HG02973 (cell line): ENCODE data around the gene TMEM176B.
"Not testable (repeated sequence)": the region's sequence is repeated elsewhere in the genome, so short reads cannot be mapped to it uniquely, and the experiment has no call there.

ENCODE experiments used
- ATAC-seq: cut with Tn5 transposase; IDR thresholded peaks from one replicate; pipeline ENCODE4 v1.9.1; 2021; ENCODE audit warnings: moderate library complexity; ENCODE audit not compliant: unreplicated experiment

The TMEM176B gene

DNA sequence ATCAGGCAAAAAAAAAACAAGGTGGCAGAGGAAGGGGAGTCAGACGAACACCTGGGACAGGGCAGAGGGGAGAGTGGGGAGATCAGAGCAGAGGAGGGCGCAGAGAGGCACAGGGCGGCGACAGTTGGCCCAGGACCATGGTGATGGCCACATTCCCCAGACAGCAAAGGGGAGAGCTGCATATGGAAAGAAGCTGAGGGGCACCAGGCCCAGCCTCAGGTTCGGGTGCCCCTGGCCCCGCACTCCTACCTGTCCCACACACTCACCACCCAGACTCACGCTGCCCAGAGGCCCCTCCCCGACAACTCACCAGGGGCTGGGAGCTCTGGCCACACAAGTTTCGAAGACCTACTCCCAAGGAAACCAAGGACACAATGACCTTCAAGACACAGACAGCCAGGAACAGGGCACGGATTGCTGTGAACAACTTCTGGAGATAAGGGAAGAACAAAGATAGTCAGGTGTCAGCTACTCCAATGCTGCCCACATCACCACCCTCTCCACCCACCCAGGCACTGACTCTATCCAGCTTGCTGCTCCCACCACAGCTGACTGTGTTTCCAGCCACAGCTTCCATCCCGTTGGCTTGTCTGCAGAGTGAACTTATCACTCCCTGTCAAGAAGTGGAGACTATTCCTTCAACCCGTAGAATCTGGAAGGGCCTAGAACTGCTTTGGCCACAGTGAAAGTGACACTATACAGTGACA lies 8.3 kb downstream of the TMEM176B start:
- no peak for ATAC-seq

DNA sequence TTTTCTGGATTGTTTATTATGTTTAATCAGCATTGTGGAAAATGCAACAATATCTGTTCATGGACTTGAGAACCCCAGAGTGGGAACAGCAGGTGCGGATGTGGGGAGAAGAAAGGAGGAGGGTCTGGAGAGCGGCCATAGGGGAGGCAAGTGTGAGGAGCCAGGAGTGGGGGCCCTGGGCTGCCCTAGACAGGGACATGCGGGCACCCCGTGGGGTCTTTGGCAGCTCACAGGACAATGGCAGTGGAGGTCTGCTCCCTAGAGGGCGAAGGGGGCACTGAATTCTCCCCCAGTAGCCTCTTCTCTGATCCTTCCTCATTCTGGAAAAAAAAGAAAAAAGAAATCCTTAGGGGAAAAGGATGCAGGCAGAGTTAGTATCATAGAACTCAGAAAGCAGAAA lies 8.9 kb downstream of the TMEM176B start:
- no peak for ATAC-seq

DNA sequence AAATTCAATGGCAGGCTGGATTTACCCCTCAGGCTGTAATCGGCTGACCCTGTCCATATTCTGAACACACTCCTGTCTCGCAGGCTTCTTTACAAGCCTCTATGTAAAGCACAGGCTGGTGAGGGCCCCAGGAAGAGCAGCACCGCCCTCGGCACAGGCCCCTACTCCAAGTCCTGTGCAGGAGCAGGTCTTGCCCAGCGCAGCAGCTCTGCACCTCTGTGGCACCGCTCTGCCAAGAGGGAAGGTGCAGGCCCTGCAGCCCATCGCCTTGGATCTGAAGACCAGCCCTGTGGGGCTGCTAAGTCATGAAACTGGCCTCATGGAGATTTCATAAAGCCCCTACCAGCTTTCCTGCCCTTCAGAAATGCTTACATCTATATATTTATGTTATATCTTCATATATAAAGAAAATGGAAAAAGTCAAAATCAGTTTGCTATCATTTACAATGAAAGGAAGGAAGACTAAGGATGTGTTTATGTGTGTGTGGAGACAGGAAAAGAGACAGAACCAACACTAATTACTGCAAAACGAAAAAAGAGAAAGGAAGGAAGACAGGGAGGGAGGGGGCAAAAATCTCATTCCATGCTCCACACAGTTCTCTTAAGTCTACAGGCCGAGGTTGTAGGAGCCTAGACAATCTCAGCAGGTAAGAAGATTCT lies 9.6 kb downstream of the TMEM176B start:
- no peak for ATAC-seq

DNA sequence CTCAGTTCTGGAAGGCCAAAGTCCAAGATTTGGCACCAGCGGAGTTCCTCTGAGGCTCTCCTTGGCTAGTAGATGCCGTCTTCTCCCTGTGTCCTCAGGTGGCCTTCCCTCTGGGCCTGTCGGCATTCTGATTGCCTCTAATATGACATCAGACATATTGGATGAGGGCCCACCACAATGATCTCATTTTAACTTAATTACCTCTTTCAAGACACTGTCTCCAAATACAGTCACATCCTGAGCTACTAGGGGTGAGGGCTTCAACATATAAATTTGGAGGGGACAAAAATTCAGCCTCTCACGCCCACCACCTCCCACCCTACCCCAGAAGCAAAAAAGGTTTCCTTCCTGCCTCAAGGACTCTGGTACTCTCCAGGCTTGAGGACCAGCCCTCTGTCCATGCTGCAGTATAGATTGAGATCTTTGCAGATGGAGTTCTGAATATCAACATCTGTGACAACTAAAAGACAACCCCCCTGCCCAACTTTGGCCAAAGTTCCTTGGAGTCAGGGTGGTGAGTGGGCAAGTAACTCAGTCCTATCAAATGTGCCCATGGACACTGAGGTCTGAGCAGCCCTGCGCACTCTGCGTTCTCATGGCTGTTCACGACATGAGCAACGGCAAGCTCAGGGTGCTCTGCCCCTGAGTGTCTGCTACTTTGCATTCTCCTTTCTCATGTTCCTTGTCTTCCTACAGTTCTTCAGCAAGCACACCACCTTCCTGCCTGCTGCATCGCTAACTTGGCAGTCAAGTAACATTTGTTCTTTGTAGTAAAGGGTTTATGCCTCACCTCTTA lies 11.5 kb downstream of the TMEM176B start:
- ATAC-seq = no peak

DNA sequence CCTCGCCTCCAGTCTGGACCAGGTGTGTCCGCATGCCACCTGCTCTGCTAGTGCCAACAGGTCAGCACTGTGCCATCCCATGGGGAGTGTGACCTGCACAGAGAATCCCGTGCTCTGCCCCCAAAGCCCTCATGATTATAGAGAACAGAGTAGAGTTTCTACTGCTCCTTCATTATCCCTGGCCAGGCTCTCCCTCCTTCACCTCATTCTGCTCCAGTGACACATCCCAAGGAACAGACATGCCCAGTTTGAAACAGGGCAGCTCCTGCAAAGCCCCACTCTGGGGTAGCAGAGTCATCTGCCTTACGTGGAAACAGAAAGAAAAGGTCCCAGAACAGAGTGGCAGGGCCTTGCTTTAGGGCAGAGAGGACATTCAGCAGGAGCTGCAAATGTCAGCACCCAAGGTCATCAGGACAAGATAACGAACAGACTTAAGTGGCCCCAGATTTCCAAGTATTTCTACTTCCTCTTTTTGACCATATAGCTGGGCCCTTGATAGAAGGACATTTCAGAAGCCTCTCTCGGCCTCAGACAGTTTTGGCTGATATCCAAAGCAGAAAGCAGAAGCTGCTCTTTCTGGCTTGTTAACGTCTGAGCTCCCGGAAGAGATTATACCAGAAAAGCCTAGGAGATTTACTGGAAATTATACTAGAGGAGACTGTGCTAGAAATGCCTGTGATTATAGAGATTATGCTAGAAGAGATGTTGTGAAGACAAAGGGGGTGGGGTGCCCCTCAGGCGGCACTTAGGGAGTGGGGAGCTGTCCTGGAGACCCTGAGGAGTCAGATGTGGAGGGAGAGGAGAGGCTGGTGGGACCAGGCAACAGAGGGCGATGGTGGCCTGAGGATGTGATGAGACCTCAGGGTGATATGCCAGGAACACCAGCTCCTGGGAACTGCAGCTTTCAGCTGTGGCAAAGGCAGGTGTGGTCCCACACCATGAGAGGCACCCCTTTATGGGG lies 12.6 kb downstream of the TMEM176B start:
- no peak for ATAC-seq

DNA sequence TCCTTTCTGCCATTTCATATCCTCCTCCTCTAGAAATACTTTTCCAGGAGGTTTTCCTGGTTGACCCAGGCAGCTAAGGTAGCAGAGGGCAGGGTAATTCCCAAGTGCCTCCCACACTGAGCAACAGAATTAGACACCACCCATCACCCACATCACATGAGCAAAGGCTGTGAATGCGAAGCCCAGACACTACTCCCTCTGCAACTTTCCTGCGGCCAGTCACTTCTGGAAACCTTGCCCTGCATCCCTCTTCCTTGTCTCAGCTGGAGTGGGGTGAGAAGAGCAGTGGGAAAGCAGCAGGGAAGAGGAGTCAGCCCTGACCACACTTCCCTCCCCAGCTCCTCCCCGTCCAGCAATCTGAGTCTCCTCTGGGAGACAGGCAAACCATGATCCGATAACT lies 15.2 kb downstream of the TMEM176B start:
- no peak for ATAC-seq

DNA sequence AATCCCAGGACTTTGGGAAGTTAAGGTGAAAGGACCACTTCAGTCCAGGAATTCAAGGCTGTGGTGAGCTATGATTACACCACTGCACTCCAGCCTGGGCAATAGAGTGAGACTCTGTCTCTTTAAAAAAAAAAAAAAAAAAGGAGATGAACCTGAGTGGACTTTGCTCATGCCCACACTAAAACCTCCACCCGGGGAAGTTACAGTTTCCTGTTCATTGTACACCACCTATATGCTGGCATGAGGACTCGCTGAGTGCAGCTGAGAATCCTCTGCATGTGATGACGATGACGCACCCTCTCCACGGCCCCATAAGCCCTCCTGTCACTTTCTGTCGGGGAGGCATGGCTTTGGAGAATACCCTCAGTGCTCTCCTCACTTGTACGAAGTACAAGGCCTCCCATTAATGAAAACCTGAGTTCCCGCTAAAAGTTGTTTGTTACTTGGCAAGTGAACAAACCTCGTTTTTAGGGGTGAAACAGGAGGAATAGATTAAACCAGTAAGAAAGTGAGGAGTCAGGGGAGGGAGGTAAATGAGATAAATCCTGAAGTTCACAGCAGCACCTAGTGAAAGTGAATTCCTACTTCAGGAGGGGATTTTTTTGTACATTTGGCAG lies 15.9 kb downstream of the TMEM176B start:
- no peak for ATAC-seq

DNA sequence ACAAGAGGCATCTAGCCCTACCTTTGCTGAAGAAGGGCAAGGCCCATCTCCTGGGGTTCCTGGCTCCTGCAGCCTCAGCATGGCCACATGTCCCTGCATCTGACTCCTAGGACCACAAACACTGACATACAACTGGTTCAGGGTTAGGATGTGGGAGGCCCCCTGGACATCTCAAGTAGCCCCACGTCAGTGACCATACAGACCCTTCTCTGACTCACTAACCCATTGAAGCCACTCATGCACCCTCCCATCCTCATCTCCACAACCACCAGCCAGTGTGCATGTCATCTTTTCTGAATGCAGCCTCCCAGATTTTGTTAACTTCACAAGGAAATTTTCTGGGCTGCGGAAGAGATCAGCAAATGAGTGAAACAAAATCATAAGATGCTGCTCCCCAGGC lies 18.2 kb downstream of the TMEM176B start:
- no peak for ATAC-seq

DNA sequence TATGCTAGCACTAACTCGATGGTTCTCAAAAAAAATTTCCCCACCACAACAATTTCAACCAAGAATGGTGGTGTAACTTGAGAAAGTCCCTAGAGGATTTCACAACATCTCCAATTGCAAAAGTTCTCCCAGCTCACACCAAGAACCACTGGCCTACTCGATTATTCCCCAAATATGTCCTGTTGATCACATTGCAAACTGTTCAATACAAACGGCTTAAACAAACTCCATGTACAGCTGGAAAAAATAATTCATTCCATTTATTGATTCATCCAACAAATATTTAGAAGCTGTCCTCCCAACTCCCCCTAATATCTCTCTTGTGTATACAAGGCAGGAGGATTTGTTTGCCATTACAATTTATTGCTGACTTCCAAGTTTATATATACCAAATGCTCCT lies 19.1 kb downstream of the TMEM176B start:
- ATAC-seq = no peak

DNA sequence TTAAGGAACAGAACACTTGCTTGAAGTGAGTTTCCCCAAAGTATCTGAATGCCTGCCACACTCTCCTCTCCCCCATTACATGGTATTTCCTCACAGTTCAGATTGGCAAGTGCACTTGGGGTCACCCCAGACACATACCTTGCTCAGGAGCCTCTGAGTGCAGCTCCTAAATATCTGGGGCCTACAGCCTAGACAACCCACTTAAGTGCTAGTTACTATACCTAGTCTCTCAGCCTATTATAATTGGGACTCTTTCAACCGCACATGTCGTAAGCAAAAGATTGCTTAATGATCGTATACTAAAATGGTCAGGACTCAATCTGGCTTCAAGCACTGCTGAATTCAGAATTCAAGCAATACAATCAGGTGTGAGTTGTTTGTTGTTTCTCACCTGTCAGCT lies 19.9 kb downstream of the TMEM176B start:
- ATAC-seq = no peak

DNA sequence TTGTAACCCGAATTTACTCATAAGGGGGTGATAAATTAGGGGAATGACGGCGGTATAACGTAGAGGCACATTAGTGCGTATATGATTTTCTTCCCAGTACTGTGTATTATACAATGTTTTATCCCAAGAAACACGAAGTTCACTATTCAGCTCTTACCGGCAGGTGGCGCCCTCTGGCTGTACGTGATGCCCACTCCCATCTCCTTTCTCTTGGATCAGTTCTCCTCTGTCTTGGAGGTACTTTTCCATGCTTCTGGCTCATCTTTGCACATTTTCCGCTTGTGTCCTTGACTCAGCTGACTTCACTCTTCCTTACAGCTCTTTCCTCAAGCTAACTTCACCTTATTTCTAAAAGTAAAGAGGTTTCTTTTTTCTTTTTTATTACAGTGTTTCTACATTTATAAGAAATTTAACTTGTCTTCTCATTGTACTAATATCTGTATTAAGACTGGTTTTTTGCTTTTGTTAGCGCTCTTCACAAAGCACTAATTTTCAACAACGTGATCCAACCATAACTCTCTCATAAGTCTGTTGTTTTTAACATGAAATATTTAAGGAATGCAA lies 21.3 kb downstream of the TMEM176B start:
- ATAC-seq = no peak

DNA sequence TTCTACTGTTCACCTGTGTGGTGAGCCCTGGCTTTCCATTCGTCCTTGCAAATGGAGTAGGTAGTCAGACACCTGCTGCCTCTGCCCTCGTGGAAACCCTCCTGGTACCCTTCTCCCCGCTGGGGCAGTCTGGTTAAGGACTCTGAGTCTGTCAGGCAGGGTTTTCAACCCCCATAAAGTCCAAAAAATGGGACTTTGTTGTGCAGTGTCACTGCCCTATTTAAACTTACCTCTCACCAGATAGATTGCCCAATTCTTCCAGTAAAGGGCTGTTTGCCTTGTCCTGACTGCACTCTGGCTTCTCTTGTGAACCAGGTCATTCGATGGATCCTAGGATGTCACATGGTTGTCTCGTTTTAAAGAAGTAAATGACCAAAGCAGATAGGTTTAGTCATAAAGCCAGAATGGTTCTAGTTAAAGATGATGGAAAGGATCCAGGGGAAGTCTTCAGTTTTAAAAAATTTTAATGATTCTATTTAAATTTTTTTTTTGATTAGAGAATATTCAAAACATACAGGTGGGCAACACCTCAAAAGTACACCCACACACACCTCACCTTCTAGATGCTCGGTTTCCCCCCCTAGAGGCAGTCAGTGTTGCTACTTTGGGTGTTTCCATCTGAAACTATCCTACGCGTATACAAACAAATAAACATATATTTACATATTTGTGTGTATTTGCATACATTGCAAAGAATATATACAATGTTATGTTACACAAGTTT lies 22.0 kb downstream of the TMEM176B start:
- ATAC-seq = no peak

DNA sequence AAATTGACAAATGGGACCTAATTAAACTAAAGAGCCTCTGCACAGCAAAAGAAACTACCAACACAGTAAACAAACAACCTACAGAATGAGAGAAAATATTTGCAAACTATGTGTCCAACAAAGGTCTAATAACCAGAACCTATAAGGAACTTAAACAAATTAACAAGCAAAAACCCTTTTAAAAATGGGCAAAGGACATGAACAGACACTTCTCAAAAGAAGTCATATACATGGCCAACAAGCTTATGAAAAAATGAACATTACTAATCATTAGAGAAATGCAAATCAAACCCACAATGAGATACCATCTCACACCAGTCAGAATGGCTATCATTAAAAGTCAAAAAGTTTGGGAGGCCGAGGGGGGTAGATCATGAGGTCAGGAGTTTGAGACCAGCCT lies 26.0 kb downstream of the TMEM176B start:
- ATAC-seq = not testable (repeated sequence)

DNA sequence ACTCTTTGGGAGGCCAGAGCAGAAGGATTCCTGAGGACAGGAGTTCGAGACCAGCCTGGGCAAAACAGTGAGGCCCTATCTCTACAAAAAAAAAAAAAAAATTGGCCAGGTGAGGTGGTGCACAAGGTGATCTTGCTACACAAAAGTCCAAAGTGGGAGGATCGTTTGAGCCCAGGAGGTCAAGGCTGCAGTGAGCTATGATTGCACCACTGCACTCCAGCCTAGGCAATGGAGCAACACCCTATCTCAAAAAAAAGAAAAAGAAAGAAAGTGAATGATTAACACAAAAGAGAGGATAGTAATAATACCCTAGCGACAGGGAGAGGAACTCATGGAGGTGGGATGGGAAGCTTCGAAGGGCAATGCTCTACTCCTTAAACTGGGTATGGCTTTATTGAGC lies 30.4 kb downstream of the TMEM176B start:
- ATAC-seq = no peak

DNA sequence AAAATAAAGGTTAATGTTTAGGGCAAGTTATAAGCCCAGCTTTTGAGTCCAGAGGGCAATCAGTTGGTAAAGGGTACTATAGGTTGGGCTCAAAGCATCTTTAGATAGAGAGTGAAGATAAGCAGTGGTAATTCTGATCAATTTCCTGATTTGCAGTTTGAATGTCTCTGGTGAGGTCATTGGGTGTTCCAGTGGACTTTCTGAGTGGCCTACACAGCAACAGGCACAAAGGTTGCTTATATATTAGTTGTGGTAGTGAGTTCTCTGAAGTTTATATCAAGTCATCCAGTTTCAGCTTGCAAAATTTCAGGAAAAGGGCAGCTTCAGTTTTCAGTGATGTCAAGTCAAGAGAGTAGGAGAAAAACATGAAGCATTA lies 33.8 kb downstream of the TMEM176B start:
- no peak for ATAC-seq

DNA sequence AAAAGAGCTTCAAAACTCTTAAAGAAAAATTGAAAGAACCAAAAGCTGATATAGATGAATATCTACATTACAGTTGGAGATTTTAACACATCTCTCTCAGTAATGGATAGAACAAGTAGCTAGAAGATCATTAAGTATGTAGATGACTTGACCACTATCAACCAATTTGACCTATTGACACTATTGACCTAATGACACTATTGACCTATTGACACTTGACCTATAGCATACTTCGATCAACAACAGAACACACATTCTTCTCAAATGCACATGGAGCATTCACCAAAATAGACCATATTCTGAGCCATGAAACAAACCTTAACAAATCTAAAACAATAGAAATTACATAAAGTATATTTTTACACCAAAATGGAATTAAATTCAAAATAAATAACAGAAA lies 40.7 kb downstream of the TMEM176B start:
- no peak for ATAC-seq

DNA sequence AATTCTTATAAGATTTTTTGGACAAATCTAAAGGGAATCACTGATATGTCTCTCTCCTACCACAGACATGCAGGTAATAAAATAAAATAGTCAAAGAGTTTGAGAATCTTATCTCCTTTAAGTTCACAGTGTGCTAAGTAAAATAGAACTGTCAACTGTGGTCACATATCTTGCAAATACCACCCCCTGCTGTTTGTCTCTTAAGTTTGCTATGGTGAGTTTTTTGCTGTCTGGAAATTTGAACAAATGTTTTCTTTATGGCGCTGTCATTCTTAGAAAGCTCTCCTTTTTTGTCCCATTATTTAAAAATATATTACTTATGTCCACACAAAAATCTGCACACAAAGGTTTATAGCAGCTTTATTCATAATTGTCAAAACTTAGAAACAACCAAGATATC lies 43.3 kb downstream of the TMEM176B start:
- ATAC-seq = no peak

DNA sequence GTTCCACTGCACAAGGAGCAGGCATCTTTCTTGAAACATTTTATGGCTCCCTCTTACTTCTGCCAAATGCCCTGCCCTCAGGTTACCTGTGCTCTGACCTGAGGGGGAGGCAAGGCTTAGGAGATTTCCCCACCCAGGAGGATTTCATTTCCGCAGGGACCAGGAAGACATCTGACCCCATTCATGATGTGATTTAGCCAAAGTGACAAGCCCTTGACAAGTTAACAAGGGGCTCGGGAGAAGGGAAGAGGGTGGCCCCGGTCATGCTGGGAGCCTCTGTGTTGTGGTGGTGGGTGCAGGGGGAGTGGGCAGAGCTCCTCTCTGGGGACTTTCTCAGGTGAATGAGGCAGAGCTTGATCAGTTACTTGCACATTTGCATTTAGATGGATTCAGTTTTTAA lies 44.0 kb downstream of the TMEM176B start:
- ATAC-seq = no peak

DNA sequence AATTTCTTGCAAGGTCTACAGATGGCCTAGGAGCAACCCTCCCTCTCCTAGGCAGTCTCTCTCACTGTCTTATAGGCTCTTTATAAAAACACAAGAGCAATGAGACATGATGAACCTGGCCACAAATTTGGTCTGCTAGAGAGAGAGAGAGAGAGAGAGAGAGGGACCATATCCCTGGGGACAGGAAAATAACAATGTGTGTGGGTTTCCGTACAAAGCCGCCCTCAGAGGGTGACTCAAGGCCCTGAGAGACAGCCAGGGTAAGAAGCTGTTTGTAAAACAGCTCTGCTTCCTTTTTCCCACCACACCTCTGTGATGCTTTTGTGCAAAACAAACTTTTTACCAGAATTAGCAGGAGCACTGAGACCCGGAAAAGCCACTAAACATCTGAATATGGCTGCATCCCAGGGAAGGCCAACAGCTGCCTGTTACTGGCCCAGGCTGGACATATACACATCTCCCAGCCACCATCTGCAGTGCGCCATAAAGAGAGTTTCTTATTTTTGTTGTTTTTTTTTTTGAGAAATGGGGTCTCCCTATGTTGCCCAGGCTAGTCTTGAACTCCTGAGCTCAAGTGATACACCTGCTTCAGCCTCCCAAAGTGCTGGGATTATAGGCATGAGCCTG lies 44.6 kb downstream of the TMEM176B start:
- no peak for ATAC-seq
